Lower lobe of right lung (tissue), 2 donors: ENCODE data around the gene HORMAD1. TPM values are rescaled to one million over a fixed set of nuclear protein-coding genes. Genes with fewer than 3 reads are reported as not detected.

Source experiments
- ATAC-seq, 2 donors: fragments of 200-7000 bp; cut with Tn5 transposase; one replicate each; pipeline ENCODE4 v1.9.1; 2020 to 2022; ENCODE audit warnings: mild to moderate bottlenecking in 2 of 2, moderate library complexity in 2 of 2
- DNase-seq: peaks from one replicate; pipeline ENCODE4 v3.0.0-alpha.2; 2020
- H3K27ac ChIP-seq: fragments of 200-600 bp; one replicate; pipeline ENCODE4 v1.8.0; 2022
- H3K27me3 ChIP-seq: fragments of 200-600 bp; one replicate; pipeline ENCODE4 v1.8.0; 2022; ENCODE audit warnings: low read depth
- H3K36me3 ChIP-seq: fragments of 200-600 bp; one replicate; pipeline ENCODE4 v1.8.0; 2022; ENCODE audit warnings: mild to moderate bottlenecking
- H3K4me1 ChIP-seq: fragments of 200-600 bp; one replicate; pipeline ENCODE4 v1.8.0; 2022
- H3K4me3 ChIP-seq: fragments of 200-600 bp; one replicate; pipeline ENCODE4 v1.8.0; 2022; ENCODE audit warnings: mild to moderate bottlenecking
- H3K9me3 ChIP-seq: fragments of 200-600 bp; one replicate; pipeline ENCODE4 v1.8.0; 2022
- intact Hi-C: fragments of 100-400 bp; cut with DNase I; formaldehyde crosslinking; loops from one replicate; pipeline ENCODE4 v1.11.0; 2022
- total RNA-seq: library from RNA; stranded (reverse); fragmentation: NEBNext Ultra II Directional; extraction: Animal tissue kit (Norgen Biotek cat#: 25700); gene quantifications from one replicate; pipeline ENCODE4 v1.2.1, GENCODE V29; 2021
- TF ChIP-seq, protein P1 (sequence below): fragments of 200-600 bp; IDR thresholded peaks from one replicate; pipeline ENCODE4 v1.8.0; 2022; ENCODE audit warnings: antibody characterized with exemption, mild to moderate bottlenecking
- donor health status: DM: no; HTN: yes; CAD: no; lungs with severe emphysema.

Gene HORMAD1
- total RNA-seq, 1 donor from 2014 or later, result 2.7 TPM

DNA sequence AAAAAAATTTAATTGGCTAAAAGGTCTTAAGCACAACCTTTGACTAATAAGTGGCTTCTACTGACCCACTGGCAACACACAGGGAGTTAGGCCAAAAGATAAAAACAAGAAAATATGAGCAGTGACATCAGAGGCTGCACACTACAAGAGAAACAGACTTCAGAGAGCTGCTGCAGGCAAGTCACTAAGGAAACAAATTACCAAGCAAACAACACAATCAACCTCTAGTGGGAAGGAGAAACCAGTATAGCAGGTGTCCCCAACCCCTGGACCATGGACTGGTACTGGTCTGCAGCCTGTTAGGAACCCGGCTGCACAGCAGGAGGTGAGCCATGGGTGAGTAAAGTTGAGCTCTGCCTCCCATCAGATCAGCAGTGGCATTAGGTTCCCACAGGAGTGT, 70.5 kb downstream of the HORMAD1 start:
- Histone ChIP-seq H3K27me3 (no peaks in the 10 kb centered on the region), H3K27ac (no peak overlapping the region), H3K4me1 (peaks cover 4% of the 10 kb centered on the region), H3K4me3 (no peak overlapping the region), H3K9me3 (no peaks in the 10 kb centered on the region), H3K36me3 (peaks cover 62% of the 10 kb centered on the region)
- ATAC-seq (peak; percentile 76 to 83), DNase-seq (no peak)
- TF ChIP-seq, protein P1, sequence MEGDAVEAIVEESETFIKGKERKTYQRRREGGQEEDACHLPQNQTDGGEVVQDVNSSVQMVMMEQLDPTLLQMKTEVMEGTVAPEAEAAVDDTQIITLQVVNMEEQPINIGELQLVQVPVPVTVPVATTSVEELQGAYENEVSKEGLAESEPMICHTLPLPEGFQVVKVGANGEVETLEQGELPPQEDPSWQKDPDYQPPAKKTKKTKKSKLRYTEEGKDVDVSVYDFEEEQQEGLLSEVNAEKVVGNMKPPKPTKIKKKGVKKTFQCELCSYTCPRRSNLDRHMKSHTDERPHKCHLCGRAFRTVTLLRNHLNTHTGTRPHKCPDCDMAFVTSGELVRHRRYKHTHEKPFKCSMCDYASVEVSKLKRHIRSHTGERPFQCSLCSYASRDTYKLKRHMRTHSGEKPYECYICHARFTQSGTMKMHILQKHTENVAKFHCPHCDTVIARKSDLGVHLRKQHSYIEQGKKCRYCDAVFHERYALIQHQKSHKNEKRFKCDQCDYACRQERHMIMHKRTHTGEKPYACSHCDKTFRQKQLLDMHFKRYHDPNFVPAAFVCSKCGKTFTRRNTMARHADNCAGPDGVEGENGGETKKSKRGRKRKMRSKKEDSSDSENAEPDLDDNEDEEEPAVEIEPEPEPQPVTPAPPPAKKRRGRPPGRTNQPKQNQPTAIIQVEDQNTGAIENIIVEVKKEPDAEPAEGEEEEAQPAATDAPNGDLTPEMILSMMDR, result no peak
- intact Hi-C loops, result no loop called here

DNA sequence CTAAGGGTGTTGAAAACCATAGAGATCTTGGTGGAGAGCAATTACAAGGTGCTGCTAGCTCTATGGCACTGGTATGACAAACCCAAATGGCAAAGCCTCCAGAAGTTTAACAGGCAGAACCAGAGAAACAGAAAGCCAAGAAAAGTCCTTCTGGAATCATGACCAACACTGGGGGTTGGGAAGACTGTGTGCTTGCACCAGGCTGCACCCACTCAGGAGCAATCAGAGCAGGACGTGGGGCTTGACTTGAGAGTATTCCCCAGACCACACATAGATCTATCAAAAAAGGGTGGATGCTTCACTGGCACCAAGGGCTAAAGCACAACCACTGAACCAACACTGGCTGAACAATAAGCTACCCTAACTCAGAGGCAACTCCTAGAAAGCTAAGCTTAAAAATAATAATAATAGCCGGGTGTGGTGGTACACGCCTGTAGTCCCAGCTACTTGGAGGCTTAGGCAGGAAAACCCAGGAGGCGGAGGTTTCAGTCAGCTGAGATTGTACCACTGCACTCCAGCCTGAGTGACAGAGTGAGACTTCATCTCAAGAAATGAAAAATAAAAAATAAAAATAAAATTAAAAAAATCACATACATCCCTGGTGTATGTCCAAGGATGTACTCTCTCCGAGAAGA, 71.1 kb downstream of the HORMAD1 start:
- ATAC-seq (no peak), DNase-seq (no peak)
- H3K27me3 ChIP-seq, result no peaks in the 10 kb centered on the region
- peaks cover 62% of the 10 kb centered on the region for H3K36me3 ChIP-seq
- H3K9me3 ChIP-seq, result no peaks in the 10 kb centered on the region
- no peak overlapping the region for H3K27ac ChIP-seq
- H3K4me3 ChIP-seq, result no peak overlapping the region
- intact Hi-C loops, result no loop called here
- peaks cover 4% of the 10 kb centered on the region for H3K4me1 ChIP-seq
- TF ChIP-seq, protein P1, result no peak

Other genes starting within 250 kb of the HORMAD1 start
- gene TARS2, start 233.5 kb downstream of the HORMAD1 start, total RNA-seq, result 23.7 TPM
- 16.9 TPM for gene ECM1, start 212.8 kb downstream of the HORMAD1 start, total RNA-seq
- not detected for gene FALEC, start 205.1 kb downstream of the HORMAD1 start, total RNA-seq
- 164 TPM for gene ADAMTSL4, start 171.5 kb downstream of the HORMAD1 start, total RNA-seq
- 387 TPM for gene MCL1, start 141.3 kb downstream of the HORMAD1 start, total RNA-seq
- gene ENSA, start 91.3 kb downstream of the HORMAD1 start, total RNA-seq, result 172 TPM
- gene GOLPH3L, start 23.7 kb downstream of the HORMAD1 start, total RNA-seq, result 32.5 TPM
- gene CTSS, start 44.9 kb upstream of the HORMAD1 start, total RNA-seq, result 824 TPM
- gene CTSK, start 87.4 kb upstream of the HORMAD1 start, total RNA-seq, result 29.4 TPM
- 52.7 TPM for gene ARNT, start 155.7 kb upstream of the HORMAD1 start, total RNA-seq
- gene CTXND2, start 166.2 kb upstream of the HORMAD1 start, total RNA-seq, result not detected
- gene SETDB1, start 205.5 kb upstream of the HORMAD1 start, total RNA-seq, result 47.5 TPM